HEK293T (cell line): ENCODE results near the gene GOLGA6D.
A peak's percentile ranks its signal among the peaks of the same experiment; 100 is the strongest.

Experiments used
- BHLHE40 ChIP-seq: fragments of 450-650 bp; IDR thresholded peaks from 2 replicates; pipeline ENCODE4 v1.6.1; 2016; ENCODE audit warnings: mild to moderate bottlenecking, moderate library complexity, borderline replicate concordance
- FOXA1 ChIP-seq: fragments of 450-650 bp; IDR thresholded peaks from 2 replicates; pipeline ENCODE4 v1.6.1; 2016; ENCODE audit warnings: mild to moderate bottlenecking
- FOXK2 ChIP-seq: fragments of 450-650 bp; IDR thresholded peaks from 2 replicates; pipeline ENCODE4 v1.6.1; 2016; ENCODE audit warnings: mild to moderate bottlenecking
- FOXM1 ChIP-seq: fragments of 450-650 bp; IDR thresholded peaks from 2 replicates; pipeline ENCODE4 v1.6.1; 2017; ENCODE audit warnings: mild to moderate bottlenecking, borderline replicate concordance
- L3MBTL2 ChIP-seq: fragments of 450-650 bp; conservative IDR thresholded peaks from 2 replicates; pipeline ENCODE4 v1.6.1; 2016; ENCODE audit warnings: mild to moderate bottlenecking
- NFRKB ChIP-seq: fragments of 450-650 bp; IDR thresholded peaks from 2 replicates; pipeline ENCODE4 v1.6.1; 2016; ENCODE audit warnings: mild to moderate bottlenecking, moderate library complexity
- SP1 ChIP-seq: fragments of 450-650 bp; IDR thresholded peaks from 2 replicates; pipeline ENCODE4 v1.6.1; 2017
- SUZ12 ChIP-seq: fragments of 450-650 bp; IDR thresholded peaks from 2 replicates; pipeline ENCODE4 v1.6.1; 2016; ENCODE audit warnings: mild to moderate bottlenecking
- TARDBP ChIP-seq: fragments of 450-650 bp; IDR thresholded peaks from 2 replicates; pipeline ENCODE4 v1.6.1; 2016
- ZNF384 ChIP-seq: fragments of 450-650 bp; IDR thresholded peaks from 2 replicates; pipeline ENCODE4 v1.6.1; 2016

- TF ChIP-seq BHLHE40 = no peak
- TF ChIP-seq NFRKB = peak; percentile 65; the same call in 1 of the 2 replicates
- TF ChIP-seq FOXK2 = no peak
- no peak for TF ChIP-seq TARDBP
- no peak for TF ChIP-seq FOXM1
- TF ChIP-seq SP1 = no peak
- TF ChIP-seq ZNF384 = no peak
- TF ChIP-seq L3MBTL2 = peak; percentile 99
- no peak for TF ChIP-seq SUZ12
- no peak for TF ChIP-seq FOXA1
Measured at GRCh38 chr15:75335705-75336355, 53.2 kb downstream of the GOLGA6D start, which contains the start of gene COMMD4.
